ENCODE results near the gene PTBP3. TPM values are rescaled to one million over a fixed set of nuclear protein-coding genes. Genes with fewer than 3 reads are reported as not detected.
"Not testable (repeated sequence)": the region's sequence is repeated elsewhere in the genome, so short reads cannot be mapped to it uniquely, and the experiment has no call there.

Gene PTBP3
- total RNA-seq, 2 donors from 2014 or later, result 77.7 to 91.8 TPM

DNA sequence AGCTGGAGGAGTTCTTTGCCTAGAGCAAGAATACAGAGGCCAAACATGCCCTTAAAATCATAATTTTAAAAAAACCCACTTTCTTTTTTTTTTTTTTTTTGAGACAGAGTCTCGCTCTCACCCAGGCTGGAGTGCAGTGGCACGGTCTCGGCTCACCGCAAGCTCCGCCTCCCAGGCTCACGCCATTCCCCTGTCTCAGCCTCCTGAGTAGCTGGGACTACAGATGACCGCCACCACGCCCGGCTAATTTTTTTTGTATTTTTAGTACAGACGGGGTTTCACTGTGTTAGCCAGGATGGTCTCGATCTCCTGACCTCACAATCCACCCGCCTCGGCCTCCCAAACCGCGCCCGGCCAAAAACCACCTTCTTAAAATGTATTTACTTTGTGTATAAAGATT is 66.3 kb downstream of the PTBP3 start:
- H3K9me3 Mint-ChIP-seq; DNase-seq (ENCODE audit: low spot score in 2 of 2); H3K27ac Mint-ChIP-seq; H3K36me3 Mint-ChIP-seq; ATAC-seq: not testable (repeated sequence)

DNA sequence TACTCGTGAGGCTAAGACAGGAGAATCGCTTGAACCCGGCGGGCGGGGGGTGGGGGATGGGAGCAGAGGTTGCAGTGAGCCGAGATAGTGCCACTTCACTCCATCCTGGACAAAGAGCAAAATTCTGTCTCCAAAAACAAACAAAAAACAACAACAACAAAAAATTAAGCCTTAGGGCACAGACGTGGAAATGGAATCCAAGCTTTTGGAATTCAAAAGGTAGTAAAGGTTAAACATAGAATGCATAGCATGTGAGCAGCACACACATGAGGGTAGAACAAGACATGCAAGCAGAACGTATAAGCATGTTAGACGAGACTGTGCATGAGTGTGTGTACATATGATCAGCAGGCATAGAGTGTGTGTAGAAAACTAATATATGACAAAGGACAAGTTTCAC is 68.0 kb downstream of the PTBP3 start:
- no peak overlapping the region for H3K27ac Mint-ChIP-seq
- no peaks in the 10 kb centered on the region for H3K9me3 Mint-ChIP-seq
- DNase-seq (ENCODE audit: low spot score in 2 of 2) (no peak), ATAC-seq (no peak)
- peaks cover 0 to 7% of the 10 kb centered on the region in 2 donors for H3K36me3 Mint-ChIP-seq

DNA sequence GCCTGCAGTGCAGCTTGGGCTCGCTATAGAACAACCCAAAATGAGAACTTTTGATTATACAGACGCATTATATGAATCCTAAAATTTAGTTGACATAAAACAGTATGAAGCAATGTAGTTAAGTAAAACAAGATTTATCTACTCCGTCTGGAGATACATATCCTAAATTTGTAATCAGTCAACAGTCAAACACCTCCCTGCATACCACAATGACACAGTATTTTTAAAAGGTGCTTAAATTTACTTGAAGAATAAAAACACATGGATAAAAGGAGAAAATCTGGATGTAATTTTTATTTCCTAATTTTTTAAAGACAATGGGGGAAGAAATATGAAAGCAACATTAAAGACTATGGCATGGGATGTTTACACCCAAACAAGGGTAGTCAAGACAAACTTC is 70.8 kb downstream of the PTBP3 start:
- DNase-seq (ENCODE audit: low spot score in 2 of 2), result no peak
- ATAC-seq, result no peak
- Mint-ChIP-seq H3K9me3 (no peaks in the 10 kb centered on the region), H3K36me3 (peaks cover 9 to 11% of the 10 kb centered on the region in 2 donors), H3K27ac (peak overlapping the region in 1 of 2 donors; percentile 42)

DNA sequence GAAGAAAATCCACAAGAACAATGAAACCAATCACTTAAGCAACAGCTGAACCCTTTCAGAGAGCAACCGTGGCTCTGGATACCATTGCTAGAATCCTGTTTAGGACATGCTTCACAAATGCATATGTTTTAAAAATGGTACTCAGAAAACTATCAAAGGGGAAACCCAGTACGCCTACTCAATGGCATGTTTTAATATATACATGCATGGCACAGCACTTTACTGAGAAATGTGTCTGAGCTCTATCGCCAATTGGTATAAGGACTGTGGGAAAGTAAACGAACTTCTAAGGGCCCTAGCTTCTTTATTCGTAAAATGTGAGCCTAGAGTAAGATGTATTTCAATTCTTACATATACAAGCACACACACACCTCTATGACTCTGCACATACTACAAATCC is 72.3 kb downstream of the PTBP3 start:
- ATAC-seq (no peak), DNase-seq (ENCODE audit: low spot score in 2 of 2) (no peak)
- H3K9me3 Mint-ChIP-seq, result no peaks in the 10 kb centered on the region
- peaks cover 9 to 11% of the 10 kb centered on the region in 2 donors for H3K36me3 Mint-ChIP-seq
- H3K27ac Mint-ChIP-seq, result no peak overlapping the region

DNA sequence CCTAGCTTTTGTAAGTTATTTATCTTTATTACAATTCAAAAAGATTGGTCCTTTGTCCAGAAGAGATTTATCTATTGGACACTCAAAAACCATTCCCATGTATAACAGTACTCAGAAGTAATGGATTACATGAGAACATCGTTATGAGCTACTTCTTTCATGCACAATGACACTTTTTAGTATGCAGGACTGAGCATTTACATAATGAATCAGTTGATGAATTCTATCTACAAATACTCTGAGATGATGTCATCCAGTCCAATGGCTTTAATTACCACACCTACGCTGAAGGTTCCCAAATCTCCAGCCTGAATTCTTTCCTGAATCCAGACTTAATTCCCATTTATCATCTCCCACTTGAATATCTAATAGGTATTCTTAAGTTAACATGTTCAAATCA is 75.3 kb downstream of the PTBP3 start:
- DNase-seq (ENCODE audit: low spot score in 2 of 2), result no peak
- Mint-ChIP-seq H3K36me3 (peaks cover 9 to 23% of the 10 kb centered on the region in 2 donors), H3K9me3 (no peaks in the 10 kb centered on the region), H3K27ac (no peak overlapping the region)
- ATAC-seq, result no peak

DNA sequence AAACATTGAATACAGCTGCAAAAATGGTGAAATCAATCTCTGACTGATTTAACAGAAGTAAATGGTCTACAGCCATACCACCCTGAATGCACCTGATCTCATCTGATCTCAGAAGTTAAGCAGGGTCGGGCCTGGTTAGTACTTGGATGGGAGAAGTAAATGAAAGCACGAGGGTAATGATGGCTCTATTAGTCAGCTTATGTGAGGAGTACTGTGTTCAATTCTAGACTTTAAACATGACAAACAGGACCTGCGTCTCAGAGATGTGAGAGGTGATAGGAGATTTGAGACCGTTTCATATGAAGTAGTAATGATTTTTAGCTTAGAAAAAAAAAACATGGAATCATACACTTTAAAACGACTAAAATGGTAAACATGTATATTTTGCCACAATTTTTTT is 81.2 kb downstream of the PTBP3 start:
- Mint-ChIP-seq H3K9me3 (no peaks in the 10 kb centered on the region), H3K27ac (no peak overlapping the region), H3K36me3 (peaks cover 0 to 24% of the 10 kb centered on the region in 2 donors)
- ATAC-seq, result no peak
- no peak for DNase-seq (ENCODE audit: low spot score in 2 of 2)

DNA sequence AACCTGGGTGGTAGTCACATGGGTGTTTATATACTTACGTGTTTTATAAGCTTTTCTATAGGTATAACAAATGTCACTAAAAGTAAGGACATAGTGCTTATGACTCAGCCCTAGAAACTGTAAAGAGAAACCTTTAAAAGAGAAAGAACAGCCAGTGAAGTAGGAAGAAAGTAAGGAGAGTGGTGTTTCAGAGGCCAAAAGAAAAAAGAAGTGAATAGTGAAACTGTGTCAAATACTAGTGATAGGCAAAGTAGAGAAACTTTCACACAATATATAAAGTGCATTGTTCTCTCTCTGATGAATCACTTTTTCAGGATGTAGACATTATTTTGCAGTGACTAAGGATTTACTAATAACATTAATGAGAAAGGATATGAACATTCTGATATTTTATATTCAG is 84.1 kb downstream of the PTBP3 start:
- Mint-ChIP-seq H3K9me3 (no peaks in the 10 kb centered on the region), H3K36me3 (peaks cover 4 to 30% of the 10 kb centered on the region in 2 donors), H3K27ac (peak overlapping the region; percentile 41 to 72)
- ATAC-seq, result peak; percentile 92
- DNase-seq (ENCODE audit: low spot score in 2 of 2), result no peak

DNA sequence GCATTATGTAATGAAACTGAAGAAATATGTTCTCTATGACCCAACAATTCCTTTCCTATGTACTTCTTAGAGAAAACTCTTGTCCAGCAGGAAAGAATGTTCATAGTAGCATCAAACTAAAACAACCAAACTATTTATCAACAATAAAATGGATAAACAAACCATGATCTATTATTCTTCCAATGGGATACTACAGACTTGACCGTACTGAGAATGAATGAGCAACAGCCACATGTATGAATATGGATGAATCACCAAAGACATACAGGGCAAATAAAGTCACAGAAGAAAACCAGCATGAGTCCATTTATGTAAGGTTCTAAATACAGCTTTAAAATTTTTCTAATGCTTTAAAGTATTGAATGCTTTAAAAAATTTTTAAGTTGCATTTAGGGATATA is 84.7 kb downstream of the PTBP3 start:
- peaks cover 4 to 25% of the 10 kb centered on the region in 2 donors for H3K36me3 Mint-ChIP-seq
- DNase-seq (ENCODE audit: low spot score in 2 of 2), result no peak
- H3K27ac Mint-ChIP-seq, result peak overlapping the region; percentile 41 to 72
- peak; percentile 66 to 69 for ATAC-seq
- no peaks in the 10 kb centered on the region for H3K9me3 Mint-ChIP-seq

DNA sequence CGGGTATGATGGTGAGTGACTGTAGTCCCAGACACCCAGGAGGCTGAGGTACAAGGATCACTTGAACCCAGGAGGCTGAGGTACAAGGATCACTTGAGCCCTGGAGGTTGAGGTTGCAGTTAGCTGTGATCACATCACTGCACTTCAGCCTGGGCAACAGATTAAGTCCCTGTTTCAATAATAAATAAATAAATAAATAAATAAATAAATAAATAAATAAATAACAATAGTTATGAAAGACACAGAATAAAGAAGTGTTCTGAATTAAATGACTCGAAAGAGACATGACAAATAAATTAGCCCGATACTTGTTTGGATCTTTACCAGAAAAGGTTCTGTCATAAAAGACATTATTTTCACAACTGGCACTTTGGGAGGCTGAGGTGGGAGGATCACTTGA is 86.3 kb downstream of the PTBP3 start:
- no peak overlapping the region for H3K27ac Mint-ChIP-seq
- ATAC-seq, result no peak
- no peaks in the 10 kb centered on the region for H3K9me3 Mint-ChIP-seq
- peaks cover 4 to 12% of the 10 kb centered on the region in 2 donors for H3K36me3 Mint-ChIP-seq
- no peak for DNase-seq (ENCODE audit: low spot score in 2 of 2)

DNA sequence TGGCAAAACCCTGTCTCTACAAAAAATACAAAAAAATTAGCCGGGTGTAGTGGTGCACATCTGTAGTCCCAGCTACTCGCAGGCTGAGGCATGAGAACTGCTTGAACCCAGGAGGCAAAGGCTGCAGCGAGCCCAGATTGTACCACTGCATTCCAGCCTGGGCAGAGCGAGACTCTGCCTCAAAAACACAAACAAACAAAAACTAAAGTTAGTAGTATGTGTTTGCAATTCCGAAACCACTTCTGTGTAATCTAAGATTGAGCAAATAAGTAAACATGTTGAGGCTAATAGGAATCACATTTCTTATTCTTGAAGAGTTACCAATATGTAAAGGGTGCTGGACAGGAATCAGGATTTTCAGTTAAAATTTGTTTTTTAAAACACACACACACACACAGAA is 88.3 kb downstream of the PTBP3 start:
- no peak overlapping the region for H3K27ac Mint-ChIP-seq
- peaks cover 4 to 10% of the 10 kb centered on the region in 2 donors for H3K36me3 Mint-ChIP-seq
- ATAC-seq (no peak), DNase-seq (ENCODE audit: low spot score in 2 of 2) (no peak)
- no peaks in the 10 kb centered on the region for H3K9me3 Mint-ChIP-seq

DNA sequence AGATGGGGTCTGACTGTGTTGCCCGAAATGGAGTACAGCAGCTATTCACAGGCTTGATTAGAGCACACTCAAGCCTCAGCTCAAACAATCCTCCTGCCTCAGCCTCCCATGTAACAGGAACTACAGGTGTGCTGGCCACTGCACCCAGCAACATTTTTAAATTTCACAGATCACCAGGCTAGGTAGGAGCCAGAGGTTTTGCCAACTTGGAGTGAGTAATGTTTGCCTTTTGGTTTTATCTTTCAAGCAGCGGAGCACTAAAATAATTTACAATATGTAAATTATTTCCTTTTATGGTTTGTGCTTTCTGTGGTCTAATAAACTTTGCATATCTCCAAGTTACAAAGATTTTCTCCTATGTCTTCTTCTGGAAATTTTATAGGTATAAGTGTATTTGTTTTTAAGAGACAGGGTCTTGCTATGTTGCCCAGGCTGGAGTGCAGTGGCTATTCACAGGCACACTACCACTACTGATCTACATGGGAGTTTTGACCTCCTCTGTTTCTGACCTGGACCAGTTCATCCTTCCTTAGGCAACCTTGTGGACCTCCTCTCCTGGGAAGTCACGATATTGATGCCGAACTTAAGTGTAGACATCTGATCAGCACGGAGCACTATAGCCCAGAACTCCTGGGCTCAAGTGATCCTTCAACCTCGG is 91.1 kb downstream of the PTBP3 start:
- Mint-ChIP-seq H3K27ac (no peak overlapping the region), H3K9me3 (no peaks in the 10 kb centered on the region), H3K36me3 (peaks cover 13 to 15% of the 10 kb centered on the region in 2 donors)
- no peak for DNase-seq (ENCODE audit: low spot score in 2 of 2)
- no peak for ATAC-seq

DNA sequence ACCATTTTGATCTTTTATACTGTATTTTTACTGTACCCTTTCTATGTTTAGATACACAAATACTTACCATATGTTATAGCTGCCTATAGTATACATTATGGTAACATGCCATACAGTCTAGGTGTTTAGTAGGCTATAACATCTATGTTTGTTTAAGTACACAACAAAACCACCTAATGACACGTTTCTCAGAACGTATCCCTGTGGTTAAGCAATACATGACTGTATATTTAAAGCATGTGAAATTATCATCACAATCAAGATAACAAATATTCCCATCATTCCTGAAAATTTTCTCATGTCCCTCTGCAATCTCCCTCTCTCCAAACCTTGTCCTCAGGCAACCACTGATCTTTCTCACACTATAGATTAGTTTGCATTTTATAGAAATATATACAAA is 91.9 kb downstream of the PTBP3 start:
- ATAC-seq (no peak), DNase-seq (ENCODE audit: low spot score in 2 of 2) (no peak)
- H3K9me3 Mint-ChIP-seq, result no peaks in the 10 kb centered on the region
- peaks cover 5 to 15% of the 10 kb centered on the region in 2 donors for H3K36me3 Mint-ChIP-seq
- no peak overlapping the region for H3K27ac Mint-ChIP-seq

DNA sequence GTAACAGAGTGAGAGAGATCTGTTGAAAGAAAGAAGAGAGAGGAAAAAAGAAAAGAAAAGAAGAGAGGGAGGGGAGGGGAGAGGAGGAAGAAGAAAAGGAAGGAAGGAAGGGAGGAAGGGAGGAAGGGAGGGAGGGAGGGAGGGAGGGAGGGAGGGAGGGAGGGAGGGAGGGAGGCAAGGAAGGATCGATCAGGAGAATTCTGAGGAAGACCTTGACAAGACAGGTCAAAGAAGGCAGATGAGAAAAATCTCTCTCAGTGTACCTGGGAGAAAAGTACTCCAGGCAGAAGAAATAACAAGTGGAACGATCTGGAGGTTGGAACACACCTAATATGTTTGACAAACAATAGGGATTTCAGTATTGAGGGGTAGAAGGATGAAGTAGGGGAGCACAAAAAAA is 93.7 kb downstream of the PTBP3 start:
- no peak for ATAC-seq
- Mint-ChIP-seq H3K36me3 (peaks cover 5 to 10% of the 10 kb centered on the region in 2 donors), H3K27ac (no peak overlapping the region), H3K9me3 (no peaks in the 10 kb centered on the region)
- no peak for DNase-seq (ENCODE audit: low spot score in 2 of 2)

DNA sequence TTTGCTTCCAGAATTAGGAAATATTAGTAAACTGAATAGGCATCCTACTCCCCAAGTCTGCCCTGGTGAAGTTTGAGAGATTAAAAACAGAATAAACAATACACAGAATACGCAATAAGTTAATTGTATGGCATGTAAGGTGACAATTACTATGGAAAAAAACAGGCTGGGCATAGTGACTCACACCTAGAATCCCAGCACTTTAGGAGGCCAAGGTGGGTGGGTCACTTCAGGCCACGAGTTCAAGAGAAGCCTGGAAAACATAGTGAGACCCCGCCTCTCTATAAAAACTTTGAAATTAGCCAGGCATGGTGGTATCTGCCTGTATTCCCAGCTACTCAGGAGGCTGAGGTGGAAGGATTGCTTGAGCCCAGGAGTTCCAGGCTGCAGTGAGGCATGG is 94.1 kb downstream of the PTBP3 start:
- H3K27ac Mint-ChIP-seq, result no peak overlapping the region
- DNase-seq (ENCODE audit: low spot score in 2 of 2), result no peak

DNA sequence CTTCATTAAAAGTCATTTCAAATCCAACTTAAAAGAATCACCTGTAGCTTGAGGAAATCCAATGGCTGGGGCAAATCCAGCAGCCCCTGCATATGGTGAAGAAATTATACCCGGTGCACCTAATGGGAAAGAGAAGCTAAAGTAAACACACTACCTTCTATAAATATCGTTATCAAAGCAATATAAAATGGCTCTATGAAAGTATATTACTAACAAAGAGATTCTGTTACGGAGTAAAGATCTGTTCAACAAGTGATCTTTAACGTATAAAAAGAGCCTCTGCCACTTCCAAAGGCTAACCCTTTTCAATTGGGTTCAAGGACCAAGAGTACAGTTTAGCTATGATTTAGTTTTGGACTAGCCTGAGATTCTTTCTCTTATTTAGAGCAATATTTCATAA is 98.6 kb downstream of the PTBP3 start:
- ATAC-seq (no peak), DNase-seq (ENCODE audit: low spot score in 2 of 2) (no peak)
- H3K36me3 Mint-ChIP-seq, result peaks cover 5 to 10% of the 10 kb centered on the region in 2 donors
- H3K9me3 Mint-ChIP-seq, result no peaks in the 10 kb centered on the region
- no peak overlapping the region for H3K27ac Mint-ChIP-seq

More for the DNA sequence above, 94.1 kb downstream of the PTBP3 start:
- Mint-ChIP-seq H3K36me3 (peaks cover 5 to 10% of the 10 kb centered on the region in 2 donors), H3K9me3 (no peaks in the 10 kb centered on the region)
- no peak for ATAC-seq

DNA sequence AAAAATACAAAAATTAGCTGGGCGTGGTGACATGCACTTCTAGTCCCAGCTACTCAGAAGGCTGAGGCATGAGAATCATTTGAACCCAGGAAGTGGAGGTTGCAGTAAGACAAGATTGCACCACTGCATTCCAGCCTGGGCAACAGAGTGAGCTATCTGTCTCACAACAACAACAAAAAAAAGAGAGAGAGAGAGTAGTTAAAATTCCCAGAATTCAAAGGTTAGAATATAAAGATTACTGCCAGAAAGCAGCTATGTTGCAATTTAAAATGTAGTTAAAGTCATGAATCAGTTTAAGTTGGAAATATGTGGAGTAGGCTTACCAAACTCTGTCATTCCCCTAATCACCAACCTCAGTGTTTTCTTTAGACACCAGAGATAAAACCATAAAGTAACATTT is 99.7 kb downstream of the PTBP3 start:
- Mint-ChIP-seq H3K36me3 (peaks cover 5 to 10% of the 10 kb centered on the region in 2 donors), H3K27ac (no peak overlapping the region), H3K9me3 (no peaks in the 10 kb centered on the region)
- DNase-seq (ENCODE audit: low spot score in 2 of 2) (no peak), ATAC-seq (no peak)

DNA sequence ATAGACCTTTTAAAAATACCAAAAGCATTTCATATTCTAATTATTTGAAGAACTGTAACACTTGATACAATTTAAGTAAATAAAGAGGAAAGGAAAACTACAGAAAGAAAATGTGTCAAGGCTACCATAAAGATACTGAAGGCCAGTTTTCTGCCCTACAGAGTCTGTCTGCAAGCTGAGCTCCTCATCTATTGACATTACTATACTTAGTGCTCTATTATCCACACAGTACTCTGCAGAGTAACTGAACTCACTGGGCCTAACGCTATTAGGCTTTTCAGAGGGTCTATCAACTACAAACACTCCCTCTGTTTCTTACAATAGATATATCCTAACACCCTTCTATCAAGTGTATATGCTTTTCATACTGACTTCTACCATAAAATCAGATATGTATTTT is 101.2 kb downstream of the PTBP3 start:
- Mint-ChIP-seq H3K36me3 (no peaks in the 10 kb centered on the region), H3K9me3 (no peaks in the 10 kb centered on the region), H3K27ac (no peak overlapping the region)
- no peak for DNase-seq (ENCODE audit: low spot score in 2 of 2)
- no peak for ATAC-seq

DNA sequence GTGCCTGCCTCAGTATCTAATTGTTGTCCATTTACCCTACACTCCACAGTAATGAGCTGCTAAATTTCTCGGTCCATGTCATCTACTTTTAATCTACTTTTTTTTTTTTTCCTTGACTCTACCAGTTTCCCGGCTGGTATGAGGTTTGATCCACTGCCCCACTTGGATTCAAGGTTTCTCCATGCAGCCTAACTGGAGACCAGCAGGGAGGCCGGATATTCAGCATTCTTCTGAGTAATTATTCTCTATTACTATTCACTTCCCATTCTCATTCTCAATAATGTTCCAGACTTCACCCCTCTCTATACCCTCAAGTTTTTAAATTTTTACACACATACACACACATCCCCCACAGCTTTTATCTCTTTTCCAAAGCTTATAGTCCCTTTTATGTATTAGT is 107.3 kb downstream of the PTBP3 start:
- ATAC-seq, result no peak
- H3K27ac Mint-ChIP-seq, result peak overlapping the region; percentile 45 to 66
- H3K36me3 Mint-ChIP-seq, result peaks cover 6 to 11% of the 10 kb centered on the region in 2 donors
- no peak for DNase-seq (ENCODE audit: low spot score in 2 of 2)
- no peaks in the 10 kb centered on the region for H3K9me3 Mint-ChIP-seq
